ENCODE measurements around the gene RPL27A. TPM values are rescaled to one million over a fixed set of nuclear protein-coding genes. Genes with fewer than 3 reads are reported as not detected.

RPL27A gene
- total and polyA plus RNA-seq, 2 of the 8 experiments (the other 6 are each of a cell fraction or from before 2014, with no cell fraction given), result 1,756 to 1,777 TPM

GRCh38 chr11:8717876-8718753, 35.5 kb downstream of the RPL27A start:
- H2BK15ac ChIP-seq (ENCODE audit: low read length), result no peak overlapping the region
- H2AK5ac ChIP-seq (ENCODE audit: low read depth, low read length), result no peak overlapping the region
- H3K9ac ChIP-seq (replicated peaks in 1 of 4; ENCODE audit: extremely low read depth in 1 of 4, low read depth in 3 of 4, low read length in 3 of 4), result peak overlapping the region in 1 of 4 experiments; percentile 34; a peak in 1 of 7 replicates
- peak overlapping the region; percentile 42; the same call in 1 of the 2 replicates for H3K27ac ChIP-seq (ENCODE audit: low read depth, low read length)
- TF ChIP-seq SIX5 (IDR thresholded peaks at IDR 0.05; ENCODE audit: low read depth, low read length) (no peak), CEBPB (IDR thresholded peaks at IDR 0.05; ENCODE audit: low read depth, low read length) (0 out of 2 replicates have a peak, but pooled peaks have one; percentile 25), CTCF (IDR thresholded peaks at IDR 0.05; ENCODE audit: control extremely low read depth in 1 of 3, insufficient read depth in 1 of 3, low read depth in 1 of 3, low read length in 3 of 3) (no peak), MAX (IDR thresholded peaks at IDR 0.05) (no peak), HDAC2 (IDR thresholded peaks at IDR 0.05; ENCODE audit: borderline replicate concordance in 1 of 2, low read depth in 2 of 2, low read length in 2 of 2) (no peak)
- no peak for FAIRE-seq
- no peaks in the 10 kb centered on the region for H3K79me2 ChIP-seq (ENCODE audit: control insufficient read depth in 1 of 2, insufficient read depth in 2 of 2, low read length in 2 of 2)
- H3K79me1 ChIP-seq (ENCODE audit: low read depth, low read length), result peaks cover 3% of the 10 kb centered on the region; the same call in 1 of the 2 replicates
- no peak for DNase-seq (ENCODE audit: low read depth in 1 of 2, low spot score in 2 of 2)
- no peak overlapping the region for H4K5ac ChIP-seq (ENCODE audit: insufficient read length, low read depth, low read length)
- no peak overlapping the region for H2AFZ ChIP-seq (ENCODE audit: low read length)
- no peak overlapping the region for H3K56ac ChIP-seq (replicated peaks; ENCODE audit: insufficient read length, low read depth, low read length)
- ChIA-PET POLR2A (ENCODE audit: partially characterized antibody) (interaction anchor here (1.4 to 4.2 kb wide), 4 partner anchors 14 to 36 kb away, joined by 3 to 24 read pairs (median 6); partner anchors contain the start of genes RPL27A and TRIM66), CTCF (ENCODE audit: partially characterized antibody) (interaction anchor here (1.4 to 2.1 kb wide), 3 partner anchors 9 to 16 kb away, joined by 4 to 5 read pairs (median 5); no protein-coding TSS in a partner anchor)
- H3K4me1 ChIP-seq (replicated peaks in 1 of 4; ENCODE audit: control insufficient read depth in 3 of 4, insufficient read depth in 4 of 4, low read length in 3 of 4), result peaks cover 0 to 14% (median 7%) of the 10 kb centered on the region in 4 experiments; a peak in 4 of 7 replicates
- H3K14ac ChIP-seq (ENCODE audit: insufficient read length), result no peak overlapping the region
- H3K18ac ChIP-seq (ENCODE audit: extremely low read depth, low read length), result no peak overlapping the region
- H4K91ac ChIP-seq (replicated peaks; ENCODE audit: insufficient read length, low read length), result no peak overlapping the region
- no peaks in the 10 kb centered on the region for H4K20me1 ChIP-seq (replicated peaks in 1 of 2; ENCODE audit: control insufficient read depth in 1 of 2, insufficient read depth in 2 of 2, low read length in 2 of 2)
- no peaks in the 10 kb centered on the region for H3K27me3 ChIP-seq (replicated peaks in 1 of 4; ENCODE audit: control insufficient read depth in 3 of 4, extremely low read depth in 1 of 4, insufficient read depth in 3 of 4, low read length in 3 of 4)
- H3K4me3 ChIP-seq (ENCODE audit: extremely low read depth in 1 of 4, insufficient read depth in 2 of 4, low read depth in 3 of 4, low read length in 4 of 4), result no peak overlapping the region
- no peak overlapping the region for H2BK120ac ChIP-seq (replicated peaks; ENCODE audit: low read depth, low read length)
- no peak overlapping the region for H3K23ac ChIP-seq (ENCODE audit: insufficient read length)
- peaks cover 0 to 6% (median 2%) of the 10 kb centered on the region in 4 experiments; a peak in 5 of 8 replicates for H3K36me3 ChIP-seq (ENCODE audit: control insufficient read depth in 2 of 4, insufficient read depth in 4 of 4, low read length in 3 of 4)
- no peak overlapping the region for H2BK20ac ChIP-seq (ENCODE audit: low read length)
- H3K9me3 ChIP-seq (ENCODE audit: insufficient read depth in 2 of 2, low read depth in 1 of 2, low read length in 1 of 2), result no peaks in the 10 kb centered on the region
- H4K8ac ChIP-seq (ENCODE audit: extremely low read depth, insufficient read depth, low read length), result no peak overlapping the region
- H2BK12ac ChIP-seq (ENCODE audit: low read depth, low read length), result no peak overlapping the region; the same call in 1 of the 2 replicates
- 85% methylated on average over 11 of the region's 11 CpGs; no CpG with 5 or more reads in 1 of the 2 experiments for WGBS, 2 experiments (ENCODE audit: extremely low coverage in 1 of 2, insufficient coverage in 1 of 2, insufficient read length in 1 of 2, insufficient replicate concordance in 2 of 2, low coverage in 1 of 2, low lambda C conversion rate in 2 of 2, missing lambda C conversion rate in 1 of 2)
- no peak overlapping the region for H3K4ac ChIP-seq (replicated peaks; ENCODE audit: insufficient read length, low read depth, low read length)
- H2BK5ac ChIP-seq (ENCODE audit: low read depth, low read length), result peak overlapping the region; percentile 35; the same call in 1 of the 2 replicates
- H3K23me2 ChIP-seq (ENCODE audit: low read depth, low read length), result no peaks in the 10 kb centered on the region
- H3K4me2 ChIP-seq (ENCODE audit: insufficient read depth in 1 of 2, low read depth in 2 of 2, low read length in 2 of 2), result no peak overlapping the region

Data from H1 (cell line).